ENCODE data around the gene RBMS1. TPM values are rescaled to one million over a fixed set of nuclear protein-coding genes. Genes with fewer than 3 reads are reported as not detected.

The RBMS1 gene
- total RNA-seq, 4 donors from 2014 or later: 50.2 to 62.3 (median 59.1) TPM

- WGBS, 2 donors: 53 to 60% methylated on average over 5 of the region's 5 CpGs
- DNase-seq (ENCODE audit: low spot score in 2 of 2): no peak
- no peak for TF ChIP-seq CTCF (IDR thresholded peaks at IDR 0.05)
- H3K4me3 ChIP-seq (ENCODE audit: low read depth, poor library complexity, severe bottlenecking): no peak overlapping the region
- intact Hi-C loops (cut with DNase I; ENCODE audit: low total_unique reads): no loop called here
Observed at GRCh38 chr2:160352500-160352899, 141.1 kb downstream of the RBMS1 start.

DNA sequence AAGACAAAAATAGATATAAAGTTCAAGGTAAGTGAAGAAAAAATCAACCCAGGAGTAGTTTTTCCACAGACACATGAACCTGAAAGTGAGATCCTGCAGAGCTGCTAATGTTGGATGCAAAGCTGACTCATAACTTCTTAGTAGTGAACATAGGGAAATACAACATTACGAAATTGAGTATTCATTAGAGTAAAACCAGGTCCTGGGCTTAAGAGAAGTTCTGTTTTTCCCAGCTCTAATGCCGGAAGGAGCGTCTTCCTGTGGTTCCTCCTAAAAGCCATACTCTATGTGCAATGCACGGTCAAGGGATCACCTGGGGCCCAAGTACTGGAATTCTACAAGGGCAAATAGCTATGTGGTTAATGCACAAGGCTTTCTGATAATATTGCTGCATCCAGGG is 141.7 kb downstream of the RBMS1 start:
- no peak for DNase-seq (ENCODE audit: low spot score in 2 of 2)
- 40 to 50% methylated on average over 4 of the region's 4 CpGs for WGBS, 2 donors
- H3K4me3 ChIP-seq (ENCODE audit: low read depth, poor library complexity, severe bottlenecking): no peak overlapping the region
- TF ChIP-seq CTCF (IDR thresholded peaks at IDR 0.05) (no peak), POLR2A (IDR thresholded peaks at IDR 0.05) (no peak)
- intact Hi-C loops (cut with DNase I; ENCODE audit: low total_unique reads): no loop called here

DNA sequence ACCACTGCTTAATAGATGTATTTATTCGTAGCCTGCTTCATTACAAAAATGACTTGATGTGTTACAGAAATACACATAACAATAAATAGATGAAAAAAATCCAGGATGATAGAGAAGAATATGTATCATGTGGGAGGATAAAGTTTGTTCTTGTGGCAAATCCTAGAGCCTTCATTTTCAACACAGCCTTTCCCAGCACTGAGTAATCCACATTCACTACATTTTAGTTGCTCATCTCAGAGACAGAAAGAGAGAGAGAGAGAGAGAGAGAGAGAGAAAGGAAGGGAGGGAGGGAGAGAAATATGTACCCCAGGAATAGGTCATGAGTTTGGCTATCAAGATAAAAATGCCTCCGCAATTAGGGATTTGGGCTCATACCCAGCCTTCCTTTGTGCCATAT is 144.3 kb downstream of the RBMS1 start:
- DNase-seq (ENCODE audit: low spot score in 2 of 2): no peak
- no peak for TF ChIP-seq POLR2A (IDR thresholded peaks at IDR 0.05)
- no peak for TF ChIP-seq CTCF (IDR thresholded peaks at IDR 0.05)
- H3K4me3 ChIP-seq (ENCODE audit: low read depth, poor library complexity, severe bottlenecking): no peak overlapping the region
- intact Hi-C loops (cut with DNase I; ENCODE audit: low total_unique reads): no loop called here
- 90 to 95% methylated on average over 2 of the region's 2 CpGs for WGBS, 2 donors

DNA sequence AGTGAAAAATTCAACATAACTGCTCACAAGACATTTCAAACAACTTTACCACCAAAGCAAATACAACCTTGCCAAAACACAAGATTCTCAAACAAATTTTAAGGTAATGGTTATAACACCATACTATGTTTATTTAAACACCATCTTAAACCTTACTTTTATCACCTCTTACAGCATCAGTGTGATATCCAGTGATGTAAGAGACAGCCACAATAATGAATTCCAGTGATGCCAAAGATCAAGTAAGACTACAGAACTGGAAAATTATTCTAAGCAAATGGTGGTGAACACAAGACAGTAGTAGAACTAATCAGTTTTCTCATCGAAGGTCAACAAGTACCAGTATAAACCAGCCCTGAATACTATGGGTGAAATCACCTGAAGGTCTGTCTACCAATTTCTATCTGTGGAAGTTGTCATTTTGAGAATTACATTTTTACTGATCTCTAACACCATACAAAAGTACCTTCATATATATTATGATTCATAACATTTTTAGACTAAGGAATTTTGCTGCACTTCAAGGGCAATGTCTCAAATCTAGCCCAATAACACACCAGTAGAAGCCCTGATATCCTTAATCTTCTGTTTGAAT is 146.2 kb downstream of the RBMS1 start:
- no peak for DNase-seq (ENCODE audit: low spot score in 2 of 2)
- TF ChIP-seq CTCF (IDR thresholded peaks at IDR 0.05): no peak
- no peak for TF ChIP-seq POLR2A (IDR thresholded peaks at IDR 0.05)
- intact Hi-C loops (cut with DNase I; ENCODE audit: low total_unique reads): no loop called here
- WGBS, 2 donors: 87 to 95% methylated on average over 1 of the region's 1 CpG
- no peak overlapping the region for H3K4me3 ChIP-seq (ENCODE audit: low read depth, poor library complexity, severe bottlenecking)

- DNase-seq (ENCODE audit: low spot score in 2 of 2): no peak
- H3K4me3 ChIP-seq (ENCODE audit: low read depth, poor library complexity, severe bottlenecking): no peak overlapping the region
- 81 to 91% methylated on average over 5 of the region's 5 CpGs for WGBS, 2 donors
- TF ChIP-seq POLR2A (IDR thresholded peaks at IDR 0.05) (no peak), CTCF (IDR thresholded peaks at IDR 0.05) (no peak)
- intact Hi-C loops (cut with DNase I; ENCODE audit: low total_unique reads): no loop called here
Observed at GRCh38 chr2:160345071-160345764, 148.4 kb downstream of the RBMS1 start.

GRCh38 chr2:160343404-160343803 is 150.2 kb downstream of the RBMS1 start:
- intact Hi-C loops (cut with DNase I; ENCODE audit: low total_unique reads): no loop called here
- WGBS, 2 donors: 78 to 91% methylated on average over 2 of the region's 2 CpGs
- no peak overlapping the region for H3K4me3 ChIP-seq (ENCODE audit: low read depth, poor library complexity, severe bottlenecking)
- TF ChIP-seq CTCF (IDR thresholded peaks at IDR 0.05): no peak
- no peak for TF ChIP-seq POLR2A (IDR thresholded peaks at IDR 0.05)
- DNase-seq (ENCODE audit: low spot score in 2 of 2): no peak

All from lower leg skin (tissue), 4 donors.